ENCODE measurements around the gene PTBP3. TPM values are rescaled to one million over a fixed set of nuclear protein-coding genes. Genes with fewer than 3 reads are reported as not detected.
A peak's percentile ranks its signal among the peaks of the same experiment; 100 is the strongest.

The PTBP3 gene
- total RNA-seq, 1 experiment from 2014 or later = 100 TPM

GRCh38 chr9:112311497-112311896 lies 21.9 kb downstream of the PTBP3 start:
- Mint-ChIP-seq H3K9me3 (no peaks in the 10 kb centered on the region), H3K27me3 (ENCODE audit: low read depth) (no peaks in the 10 kb centered on the region), H3K4me1 (peaks cover 59% of the 10 kb centered on the region), H3K36me3 (no peaks in the 10 kb centered on the region), H3K4me3 (no peak overlapping the region), H3K27ac (no peak overlapping the region)
- CTCF ChIA-PET = no interaction called here
- peak; percentile 41; the same call in 1 of the 2 replicates for TF ChIP-seq ZNF121 (CRISPR knock-in tag; IDR thresholded peaks at IDR 0.05)
- no peak for TF ChIP-seq IRF2 (CRISPR knock-in tag; IDR thresholded peaks at IDR 0.05; ENCODE audit: borderline replicate concordance, low read depth)
- DNase-seq (ENCODE audit: low spot score) = no peak
- no peak for ATAC-seq
- POLR2A ChIA-PET = no interaction called here

- no peak for DNase-seq (ENCODE audit: low spot score)
- Mint-ChIP-seq H3K36me3 (no peaks in the 10 kb centered on the region), H3K4me1 (peaks cover 53% of the 10 kb centered on the region), H3K27ac (peak overlapping the region; percentile 97), H3K4me3 (peak overlapping the region; percentile 47), H3K27me3 (ENCODE audit: low read depth) (no peaks in the 10 kb centered on the region), H3K9me3 (no peaks in the 10 kb centered on the region)
- ATAC-seq = peak; percentile 77
- POLR2A ChIA-PET = no interaction called here
- CTCF ChIA-PET = interaction anchor here (0.9 kb wide), 1 partner anchor 23 kb away, joined by 3 read pairs; the partner anchor contains the start of gene PTBP3
- no peak for TF ChIP-seq HMGA2 (CRISPR knock-in tag; IDR thresholded peaks at IDR 0.05)
- no peak for TF ChIP-seq RELA (CRISPR knock-in tag; IDR thresholded peaks at IDR 0.05; ENCODE audit: borderline replicate concordance)
- no peak for TF ChIP-seq JAZF1 (CRISPR knock-in tag; IDR thresholded peaks at IDR 0.05)
- TF ChIP-seq ZNF138 (CRISPR knock-in tag; conservative IDR thresholded peaks at IDR 0.05) = no peak
- no peak for TF ChIP-seq NFATC4 (CRISPR knock-in tag; IDR thresholded peaks at IDR 0.05)
These were observed 22.6 kb downstream of the PTBP3 start for GRCh38 chr9:112310826-112311225.

DNA sequence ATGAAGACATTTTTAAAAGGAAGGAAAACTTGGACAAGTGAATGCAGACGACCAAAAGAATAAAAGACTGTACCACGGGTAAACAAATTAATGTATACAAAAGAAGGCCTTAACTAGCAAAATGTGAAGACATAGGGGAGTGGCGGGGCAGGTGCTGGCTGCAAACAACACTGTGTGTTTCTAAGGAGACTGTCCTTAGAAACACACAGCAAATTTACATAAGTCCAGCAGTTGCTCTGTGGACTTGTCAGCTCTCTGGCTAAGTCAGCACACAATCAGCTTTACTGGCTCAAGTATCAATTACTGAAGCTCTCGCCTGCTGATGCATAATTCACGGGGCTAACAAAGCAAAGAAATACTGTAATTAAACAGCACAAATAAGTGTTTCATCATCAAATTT lies 24.8 kb downstream of the PTBP3 start:
- no peak for TF ChIP-seq ZNF219 (CRISPR knock-in tag; IDR thresholded peaks at IDR 0.05; ENCODE audit: borderline replicate concordance)
- no peak for TF ChIP-seq FOXP1 (CRISPR knock-in tag; IDR thresholded peaks at IDR 0.05; ENCODE audit: borderline replicate concordance)
- no peak for TF ChIP-seq RELA (CRISPR knock-in tag; IDR thresholded peaks at IDR 0.05; ENCODE audit: borderline replicate concordance)
- no peak for TF ChIP-seq HMGXB4 (CRISPR knock-in tag; IDR thresholded peaks at IDR 0.05)
- no peak for TF ChIP-seq GTF2I (CRISPR knock-in tag; conservative IDR thresholded peaks at IDR 0.05)
- TF ChIP-seq NFE2L1 (CRISPR knock-in tag; IDR thresholded peaks at IDR 0.05) = no peak
- TF ChIP-seq ATF1 (CRISPR knock-in tag; IDR thresholded peaks at IDR 0.05) = no peak
- TF ChIP-seq ESRRA (CRISPR knock-in tag; IDR thresholded peaks at IDR 0.05; ENCODE audit: borderline replicate concordance) = no peak
- no peak for TF ChIP-seq ZNF416 (CRISPR knock-in tag; IDR thresholded peaks at IDR 0.05)
- ATAC-seq (0 out of 2 replicates have a peak, but pooled peaks have one; percentile 23), DNase-seq (ENCODE audit: low spot score) (no peak)
- no peak overlapping the region for H3K4me3 Mint-ChIP-seq
- POLR2A ChIA-PET = interaction anchor here (0.7 kb wide), 1 partner anchor 12 kb away, joined by 4 read pairs; no protein-coding TSS in a partner anchor
- no peak overlapping the region for H3K27ac Mint-ChIP-seq
- H3K9me3 Mint-ChIP-seq = no peaks in the 10 kb centered on the region
- CTCF ChIA-PET = no interaction called here
- H3K36me3 Mint-ChIP-seq = no peaks in the 10 kb centered on the region
- H3K4me1 Mint-ChIP-seq = peaks cover 44% of the 10 kb centered on the region
- H3K27me3 Mint-ChIP-seq (ENCODE audit: low read depth) = no peaks in the 10 kb centered on the region

DNA sequence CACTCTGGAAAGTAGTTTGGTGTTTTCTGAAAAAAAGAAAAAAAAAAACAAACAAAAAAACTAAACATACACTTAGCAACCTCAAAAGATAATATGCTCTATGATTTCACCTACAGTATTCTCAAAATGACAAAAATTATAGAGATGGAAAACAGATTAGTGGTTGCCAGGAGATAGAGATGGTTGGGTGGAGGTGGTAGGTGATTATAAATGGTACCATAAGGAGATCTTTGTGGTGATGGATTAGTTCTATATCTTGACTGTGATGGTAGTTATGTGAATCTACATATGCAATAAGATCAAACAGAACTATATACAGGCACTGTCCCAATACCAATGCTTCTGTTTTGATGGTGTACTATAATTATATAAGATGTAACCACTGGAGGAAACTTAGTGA lies 32.0 kb downstream of the PTBP3 start:
- TF ChIP-seq, protein P1, sequence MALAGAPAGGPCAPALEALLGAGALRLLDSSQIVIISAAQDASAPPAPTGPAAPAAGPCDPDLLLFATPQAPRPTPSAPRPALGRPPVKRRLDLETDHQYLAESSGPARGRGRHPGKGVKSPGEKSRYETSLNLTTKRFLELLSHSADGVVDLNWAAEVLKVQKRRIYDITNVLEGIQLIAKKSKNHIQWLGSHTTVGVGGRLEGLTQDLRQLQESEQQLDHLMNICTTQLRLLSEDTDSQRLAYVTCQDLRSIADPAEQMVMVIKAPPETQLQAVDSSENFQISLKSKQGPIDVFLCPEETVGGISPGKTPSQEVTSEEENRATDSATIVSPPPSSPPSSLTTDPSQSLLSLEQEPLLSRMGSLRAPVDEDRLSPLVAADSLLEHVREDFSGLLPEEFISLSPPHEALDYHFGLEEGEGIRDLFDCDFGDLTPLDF (CRISPR knock-in tag; IDR thresholded peaks at IDR 0.05) = no peak
- no peak for TF ChIP-seq NFATC4 (CRISPR knock-in tag; IDR thresholded peaks at IDR 0.05)
- no peak for TF ChIP-seq JUN (CRISPR knock-in tag; IDR thresholded peaks at IDR 0.05)
- no peak for TF ChIP-seq MYBL2 (CRISPR knock-in tag; IDR thresholded peaks at IDR 0.05)
- TF ChIP-seq, protein P2, sequence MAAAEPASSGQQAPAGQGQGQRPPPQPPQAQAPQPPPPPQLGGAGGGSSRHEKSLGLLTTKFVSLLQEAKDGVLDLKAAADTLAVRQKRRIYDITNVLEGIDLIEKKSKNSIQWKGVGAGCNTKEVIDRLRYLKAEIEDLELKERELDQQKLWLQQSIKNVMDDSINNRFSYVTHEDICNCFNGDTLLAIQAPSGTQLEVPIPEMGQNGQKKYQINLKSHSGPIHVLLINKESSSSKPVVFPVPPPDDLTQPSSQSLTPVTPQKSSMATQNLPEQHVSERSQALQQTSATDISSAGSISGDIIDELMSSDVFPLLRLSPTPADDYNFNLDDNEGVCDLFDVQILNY (CRISPR knock-in tag; IDR thresholded peaks at IDR 0.05) = no peak
- no peak for TF ChIP-seq TEAD1 (CRISPR knock-in tag; IDR thresholded peaks at IDR 0.05)
- TF ChIP-seq ZNF671 (CRISPR knock-in tag; IDR thresholded peaks at IDR 0.05) = no peak
- no peak for TF ChIP-seq KAT7 (CRISPR knock-in tag; IDR thresholded peaks at IDR 0.05; ENCODE audit: borderline replicate concordance)
- TF ChIP-seq, protein P3, sequence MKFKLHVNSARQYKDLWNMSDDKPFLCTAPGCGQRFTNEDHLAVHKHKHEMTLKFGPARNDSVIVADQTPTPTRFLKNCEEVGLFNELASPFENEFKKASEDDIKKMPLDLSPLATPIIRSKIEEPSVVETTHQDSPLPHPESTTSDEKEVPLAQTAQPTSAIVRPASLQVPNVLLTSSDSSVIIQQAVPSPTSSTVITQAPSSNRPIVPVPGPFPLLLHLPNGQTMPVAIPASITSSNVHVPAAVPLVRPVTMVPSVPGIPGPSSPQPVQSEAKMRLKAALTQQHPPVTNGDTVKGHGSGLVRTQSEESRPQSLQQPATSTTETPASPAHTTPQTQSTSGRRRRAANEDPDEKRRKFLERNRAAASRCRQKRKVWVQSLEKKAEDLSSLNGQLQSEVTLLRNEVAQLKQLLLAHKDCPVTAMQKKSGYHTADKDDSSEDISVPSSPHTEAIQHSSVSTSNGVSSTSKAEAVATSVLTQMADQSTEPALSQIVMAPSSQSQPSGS (CRISPR knock-in tag; IDR thresholded peaks at IDR 0.05; ENCODE audit: borderline replicate concordance, low read depth) = no peak
- TF ChIP-seq MXD4 (CRISPR knock-in tag; IDR thresholded peaks at IDR 0.05; ENCODE audit: borderline replicate concordance) = no peak
- Mint-ChIP-seq H3K4me1 (peaks cover 16% of the 10 kb centered on the region), H3K9me3 (no peaks in the 10 kb centered on the region), H3K4me3 (no peak overlapping the region), H3K36me3 (no peaks in the 10 kb centered on the region), H3K27ac (no peak overlapping the region), H3K27me3 (ENCODE audit: low read depth) (no peaks in the 10 kb centered on the region)
- DNase-seq (ENCODE audit: low spot score) (no peak), ATAC-seq (no peak)
- ChIA-PET POLR2A (interaction anchor here (0.6 kb wide), 1 partner anchor 508 kb away, joined by 4 read pairs; no protein-coding TSS in a partner anchor), CTCF (no interaction called here)
